Nephron progenitor cell (in vitro differentiated cells): ENCODE results near the gene AKT2.

Experiments
- DNase-seq: peaks from one replicate; pipeline ENCODE4 v3.0.0; 2021
- H3K27ac Mint-ChIP-seq: 2 replicates; pipeline ENCODE4 v1.8.0; 2021; ENCODE audit warnings: mild to moderate bottlenecking, moderate library complexity, mixed read lengths
- H3K27me3 Mint-ChIP-seq: 2 replicates; pipeline ENCODE4 v1.8.0; 2021; ENCODE audit warnings: mild to moderate bottlenecking, low read depth, mixed read lengths; ENCODE audit not compliant: poor library complexity
- H3K36me3 Mint-ChIP-seq: 2 replicates; pipeline ENCODE4 v1.8.0; 2021; ENCODE audit warnings: low read depth, mixed read lengths
- H3K4me1 Mint-ChIP-seq: 2 replicates; pipeline ENCODE4 v1.8.0; 2021; ENCODE audit warnings: mixed read lengths
- H3K4me3 Mint-ChIP-seq: 2 replicates; pipeline ENCODE4 v1.8.0; 2021; ENCODE audit warnings: mild to moderate bottlenecking, moderate library complexity, mixed read lengths
- H3K9me3 Mint-ChIP-seq: 2 replicates; pipeline ENCODE4 v1.8.0; 2021; ENCODE audit warnings: mild to moderate bottlenecking, moderate library complexity, mixed read lengths
- TF ChIP-seq, protein P1 (sequence below): fragments of 200-600 bp; sonication (generic); IDR thresholded peaks from 2 replicates; pipeline ENCODE4 v1.5.0; 2021; ENCODE audit warnings: antibody characterized with exemption

Gene AKT2

DNA sequence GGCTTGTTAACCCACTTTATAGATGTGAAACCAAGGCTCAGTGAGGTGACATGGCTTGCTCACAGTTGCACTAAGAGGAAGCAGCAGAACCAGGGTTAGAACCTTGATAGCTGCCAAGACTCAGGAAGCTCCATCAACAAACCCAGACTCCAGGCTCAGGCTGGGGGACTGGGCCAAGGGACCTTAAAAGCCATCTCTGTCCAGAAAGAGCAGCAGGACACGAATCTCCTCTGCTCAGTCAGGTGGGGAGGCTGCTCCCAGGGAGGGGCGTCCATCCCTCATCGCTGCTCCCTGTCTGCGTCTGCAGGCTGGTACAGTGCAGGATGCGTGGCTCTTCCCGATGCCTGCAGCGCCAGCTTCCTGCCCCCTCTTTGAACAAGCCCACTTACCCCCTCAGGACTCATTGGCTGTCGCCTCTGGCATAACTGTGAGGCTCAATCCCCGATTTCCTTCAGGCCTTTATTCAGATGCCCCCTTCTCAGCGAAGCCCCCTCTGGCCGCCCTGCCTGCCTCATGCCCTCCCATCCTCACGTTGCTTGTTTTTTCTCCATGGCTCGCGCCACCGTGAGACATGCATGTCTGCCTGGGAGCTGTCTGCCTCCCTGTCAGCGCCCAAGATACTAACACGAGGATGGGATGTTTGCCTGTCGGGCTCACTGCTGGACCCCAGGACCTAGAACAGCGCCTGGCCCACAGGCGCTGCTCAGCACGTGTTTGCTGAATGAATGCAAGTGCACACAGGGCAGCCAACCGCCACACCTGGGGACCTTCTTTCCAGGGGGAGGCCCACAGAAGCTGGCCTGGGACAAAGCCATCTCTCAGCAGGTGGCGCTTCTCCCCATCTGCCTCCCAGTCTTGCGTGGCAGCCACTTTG lies 21.5 kb downstream of the AKT2 start:
- TF ChIP-seq, protein P1, sequence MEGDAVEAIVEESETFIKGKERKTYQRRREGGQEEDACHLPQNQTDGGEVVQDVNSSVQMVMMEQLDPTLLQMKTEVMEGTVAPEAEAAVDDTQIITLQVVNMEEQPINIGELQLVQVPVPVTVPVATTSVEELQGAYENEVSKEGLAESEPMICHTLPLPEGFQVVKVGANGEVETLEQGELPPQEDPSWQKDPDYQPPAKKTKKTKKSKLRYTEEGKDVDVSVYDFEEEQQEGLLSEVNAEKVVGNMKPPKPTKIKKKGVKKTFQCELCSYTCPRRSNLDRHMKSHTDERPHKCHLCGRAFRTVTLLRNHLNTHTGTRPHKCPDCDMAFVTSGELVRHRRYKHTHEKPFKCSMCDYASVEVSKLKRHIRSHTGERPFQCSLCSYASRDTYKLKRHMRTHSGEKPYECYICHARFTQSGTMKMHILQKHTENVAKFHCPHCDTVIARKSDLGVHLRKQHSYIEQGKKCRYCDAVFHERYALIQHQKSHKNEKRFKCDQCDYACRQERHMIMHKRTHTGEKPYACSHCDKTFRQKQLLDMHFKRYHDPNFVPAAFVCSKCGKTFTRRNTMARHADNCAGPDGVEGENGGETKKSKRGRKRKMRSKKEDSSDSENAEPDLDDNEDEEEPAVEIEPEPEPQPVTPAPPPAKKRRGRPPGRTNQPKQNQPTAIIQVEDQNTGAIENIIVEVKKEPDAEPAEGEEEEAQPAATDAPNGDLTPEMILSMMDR, result no peak
- peak overlapping the region; percentile 42 for H3K27ac Mint-ChIP-seq
- no peak for DNase-seq
- H3K36me3 Mint-ChIP-seq, result peaks cover 43% of the 10 kb centered on the region
- H3K4me3 Mint-ChIP-seq, result no peak overlapping the region
- peaks cover 2% of the 10 kb centered on the region for H3K27me3 Mint-ChIP-seq
- H3K9me3 Mint-ChIP-seq, result no peaks in the 10 kb centered on the region
- H3K4me1 Mint-ChIP-seq, result peaks cover 36% of the 10 kb centered on the region

DNA sequence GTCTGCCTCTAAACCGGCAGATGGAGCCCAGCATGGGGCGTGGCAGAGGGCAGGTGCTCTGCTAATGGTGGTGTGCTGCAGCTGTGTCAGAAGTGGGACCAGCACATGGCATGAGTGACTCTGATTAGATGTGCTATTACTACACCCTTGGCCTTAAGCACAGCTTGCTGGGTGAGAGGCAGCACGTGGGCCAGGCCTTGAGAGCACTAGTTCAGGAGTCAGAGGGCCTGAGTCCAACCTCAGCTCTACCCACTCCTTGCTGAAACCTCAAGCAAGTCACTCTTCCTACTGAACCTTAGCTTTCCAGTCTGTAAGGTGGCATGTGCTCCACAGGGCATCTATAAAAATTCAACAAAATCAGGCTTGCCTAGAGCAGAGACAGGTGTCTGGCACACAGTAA lies 22.7 kb downstream of the AKT2 start:
- H3K4me1 Mint-ChIP-seq, result peaks cover 31% of the 10 kb centered on the region
- DNase-seq, result no peak
- TF ChIP-seq, protein P1, result no peak

DNA sequence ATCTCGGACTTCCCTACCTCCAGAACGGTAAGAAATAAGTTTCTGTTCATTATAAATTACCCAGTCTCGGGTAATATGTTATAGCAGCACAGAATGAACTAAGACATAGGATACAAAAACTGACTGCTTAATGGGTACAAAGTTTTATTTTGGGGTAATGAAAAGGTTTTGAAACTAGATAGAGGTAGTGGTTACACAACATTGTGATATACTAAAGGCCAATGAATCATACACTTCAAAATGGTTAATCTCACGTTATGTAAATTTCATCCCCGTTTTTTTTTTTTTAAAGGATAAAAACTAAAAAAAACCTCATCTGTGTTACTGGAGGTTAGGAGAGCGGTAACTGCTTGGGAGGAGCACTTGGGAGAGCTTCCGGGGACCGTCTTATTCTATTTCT lies 23.5 kb downstream of the AKT2 start:
- Mint-ChIP-seq H3K36me3 (peaks cover 44% of the 10 kb centered on the region), H3K4me3 (no peak overlapping the region), H3K27ac (no peak overlapping the region), H3K27me3 (peaks cover 2% of the 10 kb centered on the region), H3K4me1 (peaks cover 23% of the 10 kb centered on the region), H3K9me3 (no peaks in the 10 kb centered on the region)
- no peak for DNase-seq
- TF ChIP-seq, protein P1, result no peak

More for the DNA sequence above, 22.7 kb downstream of the AKT2 start:
- H3K4me3 Mint-ChIP-seq, result no peak overlapping the region
- H3K27me3 Mint-ChIP-seq, result peaks cover 2% of the 10 kb centered on the region
- no peak overlapping the region for H3K27ac Mint-ChIP-seq
- no peaks in the 10 kb centered on the region for H3K9me3 Mint-ChIP-seq
- peaks cover 44% of the 10 kb centered on the region for H3K36me3 Mint-ChIP-seq

DNA sequence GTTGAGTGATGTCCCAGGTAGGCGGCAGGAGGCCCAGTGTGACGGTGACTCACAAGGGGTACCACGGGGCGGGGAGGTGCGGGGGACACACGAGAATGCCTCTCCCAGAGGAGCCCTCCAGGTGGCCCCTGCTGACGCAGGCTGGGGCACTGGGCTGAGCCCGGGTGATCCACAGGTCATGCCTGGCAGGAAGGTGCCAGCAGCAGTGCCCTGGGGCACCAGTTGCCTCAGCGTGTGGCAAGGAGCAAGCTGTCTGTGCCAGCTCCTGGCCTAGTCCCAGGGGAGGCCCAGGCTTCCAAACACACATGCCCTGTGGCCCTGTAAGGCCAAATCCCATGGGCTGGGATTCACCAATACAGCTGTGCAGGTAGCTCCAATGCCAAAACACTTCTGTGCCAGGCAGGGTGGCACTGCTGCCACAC lies 28.0 kb downstream of the AKT2 start:
- H3K27ac Mint-ChIP-seq, result no peak overlapping the region

DNA sequence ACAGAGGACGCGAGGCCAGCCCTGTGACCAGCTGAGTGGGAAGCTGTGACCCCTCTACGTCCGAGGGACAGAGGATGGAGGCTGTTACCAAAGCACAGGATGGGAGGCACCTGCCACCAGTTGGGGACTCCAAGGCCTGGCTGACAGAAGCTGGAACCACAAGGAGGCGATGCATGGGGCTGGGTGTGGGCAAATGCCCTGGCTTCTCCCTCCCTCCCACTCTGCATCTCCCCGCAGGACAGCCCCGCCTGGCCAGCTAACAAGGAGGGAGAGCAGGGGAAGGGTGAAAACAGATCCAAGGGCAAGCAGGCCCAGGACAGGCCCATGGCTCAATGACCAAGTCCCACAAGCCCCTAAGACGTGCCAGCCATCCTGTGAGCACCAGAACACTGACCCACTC lies 28.6 kb downstream of the AKT2 start:
- no peak overlapping the region for H3K4me3 Mint-ChIP-seq
- no peaks in the 10 kb centered on the region for H3K27me3 Mint-ChIP-seq
- no peaks in the 10 kb centered on the region for H3K9me3 Mint-ChIP-seq
- H3K4me1 Mint-ChIP-seq, result peaks cover 11% of the 10 kb centered on the region
- no peak for DNase-seq
- no peak overlapping the region for H3K27ac Mint-ChIP-seq
- TF ChIP-seq, protein P1, result no peak
- H3K36me3 Mint-ChIP-seq, result peaks cover 57% of the 10 kb centered on the region

More for the DNA sequence above, 28.0 kb downstream of the AKT2 start:
- TF ChIP-seq, protein P1, result no peak
- H3K4me1 Mint-ChIP-seq, result peaks cover 11% of the 10 kb centered on the region
- DNase-seq, result no peak
- no peak overlapping the region for H3K4me3 Mint-ChIP-seq
- peaks cover 60% of the 10 kb centered on the region for H3K36me3 Mint-ChIP-seq
- H3K27me3 Mint-ChIP-seq, result no peaks in the 10 kb centered on the region
- no peaks in the 10 kb centered on the region for H3K9me3 Mint-ChIP-seq
